D721Med (cell line): ENCODE data around the gene PCDHA7.
A peak's percentile ranks its signal among the peaks of the same experiment; 100 is the strongest.
"Not testable (repeated sequence)": the region's sequence is repeated elsewhere in the genome, so short reads cannot be mapped to it uniquely, and the experiment has no call there.

ENCODE experiments used
- DNase-seq: peaks from one replicate; pipeline ENCODE4 v3.0.0; 2011; ENCODE audit warnings: low spot score; ENCODE audit not compliant: insufficient read length
- FAIRE-seq: peaks from 2 replicates; lab custom pipeline; 2011; peaks lifted over from hg19 to GRCh38; lab: Jason Lieb, UNC
- CTCF ChIP-seq: IDR thresholded peaks from 2 replicates; pipeline ENCODE4 v1.5.1; 2012; ENCODE audit warnings: mild to moderate bottlenecking, control low read depth; ENCODE audit not compliant: insufficient read depth; ENCODE audit errors: missing control alignments

The PCDHA7 gene

GRCh38 chr5:140835622-140836510 lies 1.8 kb downstream of the PCDHA7 start:
- FAIRE-seq = no peak
- DNase-seq = no peak
- TF ChIP-seq CTCF = no peak

- TF ChIP-seq CTCF = peak; percentile 47
- DNase-seq = no peak
- FAIRE-seq = no peak
These were observed 7.2 kb downstream of the PCDHA7 start, which contains the start of gene PCDHA8 for GRCh38 chr5:140840978-140841962. PCDHA8 (plus strand) TSS chr5:140841187; CDS start chr5:140841322, 135 bp downstream.

GRCh38 chr5:140842798-140843733 lies 9.0 kb downstream of the PCDHA7 start:
- no peak for TF ChIP-seq CTCF
- FAIRE-seq (no peak), DNase-seq (no peak)

GRCh38 chr5:140848139-140849102 lies 14.4 kb downstream of the PCDHA7 start, which contains the start of gene PCDHA9:
PCDHA9 (plus strand) TSS chr5:140848382; CDS start chr5:140848496, 114 bp downstream.
- not testable (repeated sequence) for DNase-seq, FAIRE-seq

GRCh38 chr5:140849831-140850634 lies 16.0 kb downstream of the PCDHA7 start:
- FAIRE-seq, DNase-seq: not testable (repeated sequence)

- FAIRE-seq (no peak), DNase-seq (no peak)
- no peak for TF ChIP-seq CTCF
These were observed 22.0 kb downstream of the PCDHA7 start, which contains the start of gene PCDHA10 for GRCh38 chr5:140855772-140856674. PCDHA10 (plus strand) TSS chr5:140855897; CDS start chr5:140856049, 152 bp downstream.
